Activated B cell treated with CpG ODN at 0.5 μM for 24 hours (primary cell): ENCODE results near the gene NCOA6. TPM values are rescaled to one million over a fixed set of nuclear protein-coding genes. Genes with fewer than 3 reads are reported as not detected.

ENCODE experiments used
- ATAC-seq: fragments of 200-7000 bp; cut with Tn5 transposase; one replicate; pipeline ENCODE4 v1.10.0; 2021; ENCODE audit warnings: low read depth, mild to moderate bottlenecking, moderate library complexity
- CTCF ChIA-PET: fragments of 350-600 bp; sonication (Branson Sonifier 250); formaldehyde crosslinking; loops from one replicate; lab custom pipeline; 2021; ENCODE audit warnings: antibody characterized with exemption; lab: Charles Lee
- POLR2A ChIA-PET: fragments of 350-600 bp; sonication (Branson Sonifier 250); formaldehyde crosslinking; loops from one replicate; lab custom pipeline; 2021; ENCODE audit warnings: antibody characterized with exemption; lab: Charles Lee
- DNase-seq: peaks from one replicate; pipeline ENCODE4 v3.0.0; 2022
- H3K27ac Mint-ChIP-seq: one replicate; pipeline ENCODE4 v1.8.0; 2020; ENCODE audit warnings: mixed read lengths
- H3K27me3 Mint-ChIP-seq: one replicate; pipeline ENCODE4 v1.8.0; 2021; ENCODE audit warnings: mixed read lengths
- H3K36me3 Mint-ChIP-seq: one replicate; pipeline ENCODE4 v1.8.0; 2021; ENCODE audit warnings: low read depth, mixed read lengths
- H3K4me1 Mint-ChIP-seq: one replicate; pipeline ENCODE4 v1.8.0; 2021; ENCODE audit warnings: mixed read lengths
- H3K4me3 Mint-ChIP-seq: one replicate; pipeline ENCODE4 v1.8.0; 2020; ENCODE audit warnings: mild to moderate bottlenecking, mixed read lengths
- H3K9me3 Mint-ChIP-seq: one replicate; pipeline ENCODE4 v1.8.0; 2020; ENCODE audit warnings: mixed read lengths
- intact Hi-C: fragments of 100-400 bp; cut with micrococcal nuclease; formaldehyde crosslinking; loops from one replicate; pipeline ENCODE4 v1.15.1; 2024
- total RNA-seq: library from RNA; stranded (reverse); gene quantifications from 2 replicates; pipeline ENCODE4 v1.2.3, GENCODE V29; 2022
- TF ChIP-seq, protein P1 (sequence below): fragments of 200-600 bp; IDR thresholded peaks from one replicate; pipeline ENCODE4 v1.8.0; 2022; ENCODE audit warnings: antibody characterized with exemption, mild to moderate bottlenecking

Gene NCOA6
- total RNA-seq, 1 donor from 2014 or later: 24.0 TPM

DNA sequence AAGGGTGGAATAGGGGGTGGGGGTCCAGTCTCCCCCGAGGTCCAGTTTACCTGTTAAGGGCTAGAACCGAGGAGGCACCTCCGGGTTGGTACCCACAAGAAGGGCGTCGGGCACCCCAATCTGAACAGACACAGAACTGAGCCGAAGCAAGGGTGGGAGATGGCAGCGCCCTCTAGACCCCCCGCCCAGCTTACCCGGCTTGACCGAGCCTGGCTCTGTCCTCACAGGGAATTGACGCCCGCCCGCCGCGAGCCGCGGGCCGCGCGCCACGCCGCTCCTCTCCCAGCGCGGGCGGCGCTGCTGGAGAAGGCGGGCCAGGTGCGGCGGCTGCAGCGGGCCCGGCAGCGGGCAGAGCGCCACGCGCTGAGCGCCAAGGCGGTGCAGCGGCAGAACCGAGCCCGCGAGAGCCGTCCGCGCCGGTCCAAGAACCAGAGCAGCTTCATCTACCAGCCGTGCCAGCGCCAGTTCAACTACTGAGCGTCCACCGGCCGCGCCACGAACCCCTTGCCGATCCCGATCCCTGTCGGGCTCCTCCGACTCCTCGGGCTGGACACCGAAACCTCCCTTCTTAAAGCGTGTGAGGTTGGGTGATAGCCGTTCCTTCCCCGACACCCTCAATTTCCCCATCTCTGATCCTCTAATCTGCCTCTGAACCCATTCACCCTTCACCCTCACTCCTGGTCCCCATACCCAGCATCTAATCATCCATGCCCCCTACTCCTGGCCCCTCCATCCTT lies 115.5 kb downstream of the NCOA6 start:
- CTCF ChIA-PET: interaction anchor here (1.1 to 3.8 kb wide), 3 partner anchors 36 to 173 kb away, joined by 5 to 21 read pairs (median 5); no protein-coding TSS in a partner anchor
- H3K27ac Mint-ChIP-seq: peak overlapping the region; percentile 80
- H3K36me3 Mint-ChIP-seq: peaks cover 17% of the 10 kb centered on the region
- POLR2A ChIA-PET: interaction anchor here (0.6 to 1.7 kb wide), 5 partner anchors 33 to 574 kb away, joined by 4 to 8 read pairs (median 6); partner anchors contain the start of genes ACSS2, DYNLRB1, EIF6 and PIGU
- no peaks in the 10 kb centered on the region for H3K9me3 Mint-ChIP-seq
- no peak for DNase-seq
- peak; percentile 68 for ATAC-seq
- TF ChIP-seq, protein P1, sequence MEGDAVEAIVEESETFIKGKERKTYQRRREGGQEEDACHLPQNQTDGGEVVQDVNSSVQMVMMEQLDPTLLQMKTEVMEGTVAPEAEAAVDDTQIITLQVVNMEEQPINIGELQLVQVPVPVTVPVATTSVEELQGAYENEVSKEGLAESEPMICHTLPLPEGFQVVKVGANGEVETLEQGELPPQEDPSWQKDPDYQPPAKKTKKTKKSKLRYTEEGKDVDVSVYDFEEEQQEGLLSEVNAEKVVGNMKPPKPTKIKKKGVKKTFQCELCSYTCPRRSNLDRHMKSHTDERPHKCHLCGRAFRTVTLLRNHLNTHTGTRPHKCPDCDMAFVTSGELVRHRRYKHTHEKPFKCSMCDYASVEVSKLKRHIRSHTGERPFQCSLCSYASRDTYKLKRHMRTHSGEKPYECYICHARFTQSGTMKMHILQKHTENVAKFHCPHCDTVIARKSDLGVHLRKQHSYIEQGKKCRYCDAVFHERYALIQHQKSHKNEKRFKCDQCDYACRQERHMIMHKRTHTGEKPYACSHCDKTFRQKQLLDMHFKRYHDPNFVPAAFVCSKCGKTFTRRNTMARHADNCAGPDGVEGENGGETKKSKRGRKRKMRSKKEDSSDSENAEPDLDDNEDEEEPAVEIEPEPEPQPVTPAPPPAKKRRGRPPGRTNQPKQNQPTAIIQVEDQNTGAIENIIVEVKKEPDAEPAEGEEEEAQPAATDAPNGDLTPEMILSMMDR: no peak
- H3K27me3 Mint-ChIP-seq: no peaks in the 10 kb centered on the region
- peaks cover 13% of the 10 kb centered on the region for H3K4me1 Mint-ChIP-seq
- H3K4me3 Mint-ChIP-seq: peak overlapping the region; percentile 88
- intact Hi-C loops: loop anchor here (1.0 to 10.0 kb wide), 8 partner anchors 33 to 715 kb away; partner anchors contain the start of genes AHCY, ITCH, MAP1LC3A and PIGU

DNA sequence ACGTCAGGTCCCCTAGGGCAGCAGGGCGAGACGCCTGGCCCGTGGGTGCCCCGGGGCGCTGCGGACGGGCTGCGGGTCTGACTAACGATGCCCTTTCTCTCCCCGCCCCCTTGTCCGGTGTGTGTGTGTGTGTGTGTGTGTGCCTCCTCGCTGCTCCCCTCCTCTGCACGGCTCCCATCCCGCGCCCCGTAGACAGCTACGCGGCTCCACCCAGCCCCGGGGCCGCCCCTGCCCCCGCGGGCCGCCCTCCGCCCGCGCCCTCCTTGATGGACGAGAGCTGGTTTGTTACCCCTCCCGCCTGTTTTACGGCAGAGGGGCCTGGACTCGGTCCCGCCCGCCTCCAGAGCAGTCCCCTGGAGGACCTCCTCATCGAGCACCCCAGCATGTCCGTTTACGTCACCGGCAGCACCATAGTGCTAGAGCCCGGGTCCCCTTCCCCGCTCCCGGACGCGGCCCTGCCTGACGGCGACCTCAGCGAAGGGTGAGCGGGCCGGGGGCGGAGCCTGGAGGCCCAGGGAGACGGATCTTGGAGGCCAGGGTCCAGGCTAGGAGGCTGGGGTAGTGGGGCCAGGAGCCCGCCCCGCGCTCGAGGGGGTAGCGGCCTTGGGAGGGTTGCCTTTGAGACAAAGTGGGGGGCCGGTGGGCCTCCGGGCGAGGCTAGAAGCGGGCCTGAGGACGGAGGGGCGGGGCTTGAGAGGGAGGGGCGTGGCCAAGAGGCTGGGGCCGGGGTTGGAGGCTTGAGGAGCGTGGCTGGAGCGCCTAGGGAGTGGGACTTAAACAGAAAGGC lies 116.2 kb downstream of the NCOA6 start:
- Mint-ChIP-seq H3K4me3 (peak overlapping the region; percentile 88), H3K9me3 (no peaks in the 10 kb centered on the region), H3K27ac (peak overlapping the region; percentile 80), H3K27me3 (no peaks in the 10 kb centered on the region), H3K4me1 (peaks cover 19% of the 10 kb centered on the region), H3K36me3 (peaks cover 11% of the 10 kb centered on the region)
- peak; percentile 87 for DNase-seq
- ChIA-PET CTCF (interaction anchor here (0.9 to 3.8 kb wide), 5 partner anchors 35 to 397 kb away, joined by 3 to 21 read pairs (median 5); no protein-coding TSS in a partner anchor), POLR2A (interaction anchor here (0.6 to 2.8 kb wide), 8 partner anchors 30 to 575 kb away, joined by 3 to 21 read pairs (median 5); partner anchors contain the start of genes AHCY, DYNLRB1, EIF6 and MAP1LC3A)
- peak; percentile 73 for ATAC-seq
- intact Hi-C loops: loop anchor here (1.0 to 10.0 kb wide), 8 partner anchors 32 to 714 kb away; partner anchors contain the start of genes AHCY, ITCH, MAP1LC3A and PIGU
- TF ChIP-seq, protein P1: no peak

DNA sequence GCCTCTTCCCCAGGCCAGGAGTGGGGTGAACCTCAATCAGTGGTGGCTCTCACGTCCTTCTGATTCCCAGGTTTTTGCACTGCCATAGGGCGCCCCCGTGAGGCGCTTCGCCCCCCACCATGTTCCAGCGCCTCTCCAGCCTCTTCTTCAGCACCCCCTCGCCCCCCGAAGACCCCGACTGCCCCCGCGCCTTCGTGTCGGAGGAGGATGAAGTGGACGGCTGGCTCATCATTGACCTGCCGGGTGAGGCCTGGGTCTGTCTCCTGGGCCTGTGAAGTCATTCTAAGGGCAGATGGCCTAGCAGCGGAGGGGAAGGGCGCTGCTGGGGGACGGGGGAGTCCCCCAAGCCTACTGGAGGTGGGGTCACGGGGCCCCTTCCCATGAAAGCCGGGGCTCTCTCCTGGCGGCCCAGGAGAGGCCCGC lies 116.8 kb downstream of the NCOA6 start:
- Mint-ChIP-seq H3K4me1 (peaks cover 21% of the 10 kb centered on the region), H3K9me3 (no peaks in the 10 kb centered on the region), H3K27me3 (no peaks in the 10 kb centered on the region), H3K36me3 (peaks cover 10% of the 10 kb centered on the region), H3K27ac (peak overlapping the region; percentile 80), H3K4me3 (peak overlapping the region; percentile 88)
- ChIA-PET POLR2A (interaction anchor here (0.8 to 2.8 kb wide), 8 partner anchors 29 to 447 kb away, joined by 3 to 21 read pairs (median 4); partner anchors contain the start of genes AHCY, DYNLRB1, MAP1LC3A and PIGU), CTCF (interaction anchor here (0.7 to 3.8 kb wide), 8 partner anchors 10 to 436 kb away, joined by 3 to 21 read pairs (median 3); no protein-coding TSS in a partner anchor)
- peak; percentile 63 for DNase-seq
- TF ChIP-seq, protein P1: no peak
- no peak for ATAC-seq
- intact Hi-C loops: loop anchor here (1.0 to 10.0 kb wide), 9 partner anchors 31 to 714 kb away; partner anchors contain the start of genes AHCY, ITCH, MAP1LC3A and PIGU

DNA sequence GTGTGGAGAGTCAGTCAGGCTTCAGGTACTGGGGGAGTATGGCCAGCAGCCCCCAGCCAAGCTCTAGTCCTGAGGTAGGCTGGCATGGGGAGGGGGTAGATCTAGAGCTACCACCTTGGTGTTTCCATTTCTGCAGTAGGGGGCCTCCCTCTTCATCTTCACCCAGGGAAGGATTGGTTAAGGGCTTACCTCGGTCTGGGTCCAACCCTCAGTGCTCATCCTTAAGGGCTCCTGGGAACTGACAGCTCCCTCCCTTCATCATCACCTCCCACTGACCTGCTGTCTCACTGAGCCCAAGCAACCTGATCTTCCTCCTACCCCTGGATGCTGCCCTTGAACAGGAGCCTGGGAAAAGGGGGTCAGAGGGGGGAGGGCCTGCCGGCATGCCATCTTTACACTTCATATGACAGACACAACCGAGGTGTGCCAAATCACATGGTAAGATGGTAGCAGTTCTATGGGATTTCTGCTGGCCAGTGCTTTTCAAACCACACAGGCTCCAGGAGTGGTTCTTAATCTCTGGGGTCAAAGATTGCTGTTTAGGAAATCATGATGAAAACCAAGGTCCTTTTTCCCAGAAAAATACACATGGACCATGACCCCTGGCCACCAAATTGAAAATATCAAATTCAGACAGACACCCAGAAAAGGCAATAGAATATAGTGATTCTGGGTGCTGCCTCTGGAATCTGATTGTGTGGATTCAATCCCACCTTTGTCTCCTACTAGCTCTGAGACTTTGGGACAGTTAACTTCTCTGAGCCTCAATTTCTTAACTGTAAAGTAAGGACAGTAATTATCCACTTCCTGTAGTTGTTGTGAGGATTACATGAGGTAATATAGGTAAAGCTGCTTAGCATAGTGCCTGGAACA lies 118.3 kb downstream of the NCOA6 start:
- Mint-ChIP-seq H3K27me3 (peaks cover 2% of the 10 kb centered on the region), H3K4me1 (peaks cover 29% of the 10 kb centered on the region), H3K27ac (no peak overlapping the region), H3K36me3 (peaks cover 4% of the 10 kb centered on the region), H3K4me3 (no peak overlapping the region), H3K9me3 (no peaks in the 10 kb centered on the region)
- ChIA-PET POLR2A (interaction anchor here (2.8 kb wide), 1 partner anchor 30 kb away, joined by 21 read pairs; the partner anchor contains the start of gene PIGU), CTCF (interaction anchor here (0.8 to 3.8 kb wide), 8 partner anchors 9 to 395 kb away, joined by 3 to 21 read pairs (median 4); partner anchors contain the start of gene PIGU)
- TF ChIP-seq, protein P1: no peak
- ATAC-seq: no peak
- intact Hi-C loops: loop anchor here (10.0 kb wide), 1 partner anchor 712 kb away; the partner anchor contains the start of gene RALY
- no peak for DNase-seq
